Measurements from ENCODE around the gene CDH5. TPM values are rescaled to one million over a fixed set of nuclear protein-coding genes. Genes with fewer than 3 reads are reported as not detected.

The CDH5 gene
- total and polyA plus RNA-seq, 2 of the 13 experiments (the other 11 are each of a cell fraction or from before 2014, with no cell fraction given), result 0.71 to 1.1 TPM

DNA sequence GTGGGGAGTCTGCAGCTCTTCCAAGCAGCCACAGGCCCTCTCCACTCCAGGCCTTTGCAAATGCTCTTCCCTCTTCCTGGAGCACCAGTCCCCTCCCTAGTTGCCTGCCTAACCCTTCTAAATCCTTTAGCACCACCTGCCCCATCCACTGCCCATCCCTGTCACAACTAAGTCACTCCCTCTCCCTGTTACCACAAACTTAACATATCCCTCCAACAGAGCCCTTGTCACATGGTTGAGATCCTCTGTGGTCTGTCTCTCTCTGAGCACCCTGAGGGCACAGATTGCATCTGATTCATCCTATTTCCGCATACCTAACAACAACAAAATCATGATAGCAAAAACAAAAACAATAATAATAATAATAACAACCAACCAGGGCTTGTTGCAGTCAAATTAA, 49.6 kb downstream of the CDH5 start (continued):
- TF ChIP-seq NFE2L2 (IDR thresholded peaks at IDR 0.05; ENCODE audit: low read length), result no peak
- TF ChIP-seq ZNF761 (CRISPR knock-in tag; conservative IDR thresholded peaks at IDR 0.05), result no peak
- TF ChIP-seq, protein P1, sequence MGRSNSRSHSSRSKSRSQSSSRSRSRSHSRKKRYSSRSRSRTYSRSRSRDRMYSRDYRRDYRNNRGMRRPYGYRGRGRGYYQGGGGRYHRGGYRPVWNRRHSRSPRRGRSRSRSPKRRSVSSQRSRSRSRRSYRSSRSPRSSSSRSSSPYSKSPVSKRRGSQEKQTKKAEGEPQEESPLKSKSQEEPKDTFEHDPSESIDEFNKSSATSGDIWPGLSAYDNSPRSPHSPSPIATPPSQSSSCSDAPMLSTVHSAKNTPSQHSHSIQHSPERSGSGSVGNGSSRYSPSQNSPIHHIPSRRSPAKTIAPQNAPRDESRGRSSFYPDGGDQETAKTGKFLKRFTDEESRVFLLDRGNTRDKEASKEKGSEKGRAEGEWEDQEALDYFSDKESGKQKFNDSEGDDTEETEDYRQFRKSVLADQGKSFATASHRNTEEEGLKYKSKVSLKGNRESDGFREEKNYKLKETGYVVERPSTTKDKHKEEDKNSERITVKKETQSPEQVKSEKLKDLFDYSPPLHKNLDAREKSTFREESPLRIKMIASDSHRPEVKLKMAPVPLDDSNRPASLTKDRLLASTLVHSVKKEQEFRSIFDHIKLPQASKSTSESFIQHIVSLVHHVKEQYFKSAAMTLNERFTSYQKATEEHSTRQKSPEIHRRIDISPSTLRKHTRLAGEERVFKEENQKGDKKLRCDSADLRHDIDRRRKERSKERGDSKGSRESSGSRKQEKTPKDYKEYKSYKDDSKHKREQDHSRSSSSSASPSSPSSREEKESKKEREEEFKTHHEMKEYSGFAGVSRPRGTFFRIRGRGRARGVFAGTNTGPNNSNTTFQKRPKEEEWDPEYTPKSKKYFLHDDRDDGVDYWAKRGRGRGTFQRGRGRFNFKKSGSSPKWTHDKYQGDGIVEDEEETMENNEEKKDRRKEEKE (IDR thresholded peaks at IDR 0.05), result no peak
- TF ChIP-seq HNRNPUL1 (IDR thresholded peaks at IDR 0.05; ENCODE audit: low read depth, low read length), result no peak

DNA sequence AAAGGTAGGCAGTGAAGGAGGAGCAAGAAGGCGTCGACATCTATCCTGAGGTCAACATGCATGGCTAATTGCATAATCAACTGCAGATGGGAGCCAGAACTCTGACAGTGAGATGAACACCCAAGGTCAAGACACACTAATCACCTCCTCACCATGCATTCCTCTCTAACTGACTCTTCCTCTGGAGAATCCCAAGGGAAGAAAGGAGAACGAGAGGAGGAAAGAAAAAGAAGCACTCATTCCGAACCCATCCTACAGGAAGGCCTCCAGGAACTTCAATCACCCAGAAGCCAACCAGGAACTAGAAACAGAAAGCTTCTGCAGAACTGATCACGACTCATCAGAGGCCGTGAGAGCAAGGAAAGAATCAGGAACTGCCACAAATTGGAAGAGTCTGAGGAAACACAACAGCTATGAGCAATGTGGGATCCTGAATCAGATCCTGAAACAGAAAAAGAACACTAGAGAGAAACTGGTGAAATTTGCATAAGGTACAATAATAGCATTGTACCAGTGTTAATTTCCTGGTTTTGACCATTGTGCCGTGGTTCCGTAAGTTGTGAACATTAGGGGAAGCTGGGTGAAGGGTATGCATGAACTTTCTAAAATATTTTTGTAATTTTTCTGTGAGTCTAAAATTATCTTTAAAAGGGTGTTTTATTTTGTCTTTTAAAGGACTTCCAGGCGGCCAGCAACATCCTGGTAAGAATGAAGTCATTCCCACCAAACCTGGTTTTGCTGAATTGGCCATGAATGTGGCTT, 50.6 kb downstream of the CDH5 start:
- no TSS peak for BruUV-seq (replicated peaks)
- Histone ChIP-seq H3K4me3 (replicated peaks in 1 of 3; ENCODE audit: insufficient read depth in 1 of 3, low read depth in 2 of 3, low read length in 3 of 3) (no peak overlapping the region), H3K4me1 (ENCODE audit: insufficient read depth, low read length) (peaks cover 2% of the 10 kb centered on the region; the same call in 1 of the 2 replicates), H3K9ac (ENCODE audit: insufficient read depth, low read depth, low read length) (no peak overlapping the region), H3K27ac (ENCODE audit: extremely low read length, insufficient read depth, low read length) (no peak overlapping the region), H3K4me2 (ENCODE audit: low read depth, low read length) (no peak overlapping the region), H3K36me3 (replicated peaks in 1 of 2; ENCODE audit: control insufficient read depth in 1 of 2, insufficient read depth in 2 of 2, low read length in 2 of 2) (no peaks in the 10 kb centered on the region), H3K27me3 (ENCODE audit: control insufficient read depth in 1 of 2, insufficient read depth in 2 of 2, low read length in 2 of 2) (peaks cover 0 to 29% of the 10 kb centered on the region in 2 experiments; a peak in 2 of 5 replicates), H2AFZ (ENCODE audit: low read length) (no peak overlapping the region), H4K20me1 (ENCODE audit: insufficient read depth, low read length) (no peaks in the 10 kb centered on the region), H3K9me3 (ENCODE audit: low read length) (no peaks in the 10 kb centered on the region), H3K79me2 (ENCODE audit: insufficient read depth, low read length) (no peaks in the 10 kb centered on the region)
- WGBS (ENCODE audit: low lambda C conversion rate), result 31% methylated on average over 8 of the region's 9 CpGs
- POLR2A ChIA-PET, result interaction anchor here (1.6 kb wide), 1 partner anchor 17 kb away, joined by 3 read pairs; no protein-coding TSS in a partner anchor
- DNase-seq (ENCODE audit: low spot score), result no peak
- intact Hi-C loops (cut with micrococcal nuclease; ENCODE audit: unreplicated experiment) (no loop called here), in situ Hi-C loops (cut with HindIII; ENCODE audit: extremely low pct_ligation_motif_present, low pct_unique_long_range_greater_than_20kb) (loop anchor here (25.0 kb wide), 1 partner anchor 445 kb away; no protein-coding TSS in a partner anchor)
- FAIRE-seq, result no peak
- ATAC-seq, result no peak
- TF ChIP-seq, protein P2, sequence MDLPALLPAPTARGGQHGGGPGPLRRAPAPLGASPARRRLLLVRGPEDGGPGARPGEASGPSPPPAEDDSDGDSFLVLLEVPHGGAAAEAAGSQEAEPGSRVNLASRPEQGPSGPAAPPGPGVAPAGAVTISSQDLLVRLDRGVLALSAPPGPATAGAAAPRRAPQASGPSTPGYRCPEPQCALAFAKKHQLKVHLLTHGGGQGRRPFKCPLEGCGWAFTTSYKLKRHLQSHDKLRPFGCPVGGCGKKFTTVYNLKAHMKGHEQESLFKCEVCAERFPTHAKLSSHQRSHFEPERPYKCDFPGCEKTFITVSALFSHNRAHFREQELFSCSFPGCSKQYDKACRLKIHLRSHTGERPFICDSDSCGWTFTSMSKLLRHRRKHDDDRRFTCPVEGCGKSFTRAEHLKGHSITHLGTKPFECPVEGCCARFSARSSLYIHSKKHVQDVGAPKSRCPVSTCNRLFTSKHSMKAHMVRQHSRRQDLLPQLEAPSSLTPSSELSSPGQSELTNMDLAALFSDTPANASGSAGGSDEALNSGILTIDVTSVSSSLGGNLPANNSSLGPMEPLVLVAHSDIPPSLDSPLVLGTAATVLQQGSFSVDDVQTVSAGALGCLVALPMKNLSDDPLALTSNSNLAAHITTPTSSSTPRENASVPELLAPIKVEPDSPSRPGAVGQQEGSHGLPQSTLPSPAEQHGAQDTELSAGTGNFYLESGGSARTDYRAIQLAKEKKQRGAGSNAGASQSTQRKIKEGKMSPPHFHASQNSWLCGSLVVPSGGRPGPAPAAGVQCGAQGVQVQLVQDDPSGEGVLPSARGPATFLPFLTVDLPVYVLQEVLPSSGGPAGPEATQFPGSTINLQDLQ (CRISPR knock-in tag; IDR thresholded peaks at IDR 0.05), result no peak
- TF ChIP-seq MLLT10 (CRISPR knock-in tag; IDR thresholded peaks at IDR 0.05) (no peak), PRPF4 (IDR thresholded peaks at IDR 0.05; ENCODE audit: low read depth, low read length, poor library complexity, severe bottlenecking) (no peak), KMT2B (CRISPR knock-in tag; IDR thresholded peaks at IDR 0.05) (no peak), SNAPC2 (CRISPR knock-in tag; IDR thresholded peaks at IDR 0.05) (no peak), CEBPB (IDR thresholded peaks at IDR 0.05; ENCODE audit: borderline replicate concordance, low read depth, low read length) (no peak)
- TF ChIP-seq, protein P3, sequence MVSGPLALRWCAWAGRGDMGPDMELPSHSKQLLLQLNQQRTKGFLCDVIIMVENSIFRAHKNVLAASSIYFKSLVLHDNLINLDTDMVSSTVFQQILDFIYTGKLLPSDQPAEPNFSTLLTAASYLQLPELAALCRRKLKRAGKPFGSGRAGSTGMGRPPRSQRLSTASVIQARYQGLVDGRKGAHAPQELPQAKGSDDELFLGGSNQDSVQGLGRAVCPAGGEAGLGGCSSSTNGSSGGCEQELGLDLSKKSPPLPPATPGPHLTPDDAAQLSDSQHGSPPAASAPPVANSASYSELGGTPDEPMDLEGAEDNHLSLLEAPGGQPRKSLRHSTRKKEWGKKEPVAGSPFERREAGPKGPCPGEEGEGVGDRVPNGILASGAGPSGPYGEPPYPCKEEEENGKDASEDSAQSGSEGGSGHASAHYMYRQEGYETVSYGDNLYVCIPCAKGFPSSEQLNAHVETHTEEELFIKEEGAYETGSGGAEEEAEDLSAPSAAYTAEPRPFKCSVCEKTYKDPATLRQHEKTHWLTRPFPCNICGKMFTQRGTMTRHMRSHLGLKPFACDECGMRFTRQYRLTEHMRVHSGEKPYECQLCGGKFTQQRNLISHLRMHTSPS (CRISPR knock-in tag; IDR thresholded peaks at IDR 0.05; ENCODE audit: low read depth), result no peak
- CTCF ChIA-PET (ENCODE audit: low intra/inter-chr PET ratio, low total read pairs), result no interaction called here

Measured in HepG2 (cell line).